ENCODE data around the gene DOCK9.

DNA sequence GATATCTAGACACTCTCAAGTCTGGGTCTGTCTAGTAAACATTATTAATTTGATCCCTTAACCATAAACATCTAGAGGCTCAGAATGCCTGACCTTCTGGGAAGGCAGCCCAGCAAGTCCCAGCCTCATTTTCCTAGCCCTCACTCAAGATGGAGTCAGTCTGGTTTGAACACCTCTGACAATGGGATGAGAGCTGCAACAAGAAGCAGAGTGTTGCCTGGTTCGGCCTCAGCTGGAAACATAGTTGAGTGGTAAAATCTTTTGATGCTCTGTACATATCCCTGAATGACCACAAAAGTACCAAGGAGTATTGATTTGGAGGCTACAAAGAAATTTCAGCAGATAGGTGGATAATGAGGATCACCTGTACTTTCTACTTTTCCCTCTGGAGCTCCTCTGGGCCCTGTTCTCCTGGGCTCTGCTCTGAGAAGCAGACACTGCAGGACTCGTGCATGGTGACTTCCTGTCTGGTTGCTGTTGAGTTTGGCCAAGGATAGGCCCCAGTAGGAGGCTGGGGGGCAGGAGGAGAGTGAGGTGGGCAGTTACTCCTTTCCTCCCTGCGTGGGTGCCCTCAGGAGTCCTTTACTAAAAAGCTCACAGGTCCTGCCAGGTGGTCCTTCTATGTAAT is 157.0 kb downstream of the DOCK9 start:
- TF ChIP-seq, protein P1, sequence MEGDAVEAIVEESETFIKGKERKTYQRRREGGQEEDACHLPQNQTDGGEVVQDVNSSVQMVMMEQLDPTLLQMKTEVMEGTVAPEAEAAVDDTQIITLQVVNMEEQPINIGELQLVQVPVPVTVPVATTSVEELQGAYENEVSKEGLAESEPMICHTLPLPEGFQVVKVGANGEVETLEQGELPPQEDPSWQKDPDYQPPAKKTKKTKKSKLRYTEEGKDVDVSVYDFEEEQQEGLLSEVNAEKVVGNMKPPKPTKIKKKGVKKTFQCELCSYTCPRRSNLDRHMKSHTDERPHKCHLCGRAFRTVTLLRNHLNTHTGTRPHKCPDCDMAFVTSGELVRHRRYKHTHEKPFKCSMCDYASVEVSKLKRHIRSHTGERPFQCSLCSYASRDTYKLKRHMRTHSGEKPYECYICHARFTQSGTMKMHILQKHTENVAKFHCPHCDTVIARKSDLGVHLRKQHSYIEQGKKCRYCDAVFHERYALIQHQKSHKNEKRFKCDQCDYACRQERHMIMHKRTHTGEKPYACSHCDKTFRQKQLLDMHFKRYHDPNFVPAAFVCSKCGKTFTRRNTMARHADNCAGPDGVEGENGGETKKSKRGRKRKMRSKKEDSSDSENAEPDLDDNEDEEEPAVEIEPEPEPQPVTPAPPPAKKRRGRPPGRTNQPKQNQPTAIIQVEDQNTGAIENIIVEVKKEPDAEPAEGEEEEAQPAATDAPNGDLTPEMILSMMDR (IDR thresholded peaks at IDR 0.05) = no peak
- TF ChIP-seq, protein P2, sequence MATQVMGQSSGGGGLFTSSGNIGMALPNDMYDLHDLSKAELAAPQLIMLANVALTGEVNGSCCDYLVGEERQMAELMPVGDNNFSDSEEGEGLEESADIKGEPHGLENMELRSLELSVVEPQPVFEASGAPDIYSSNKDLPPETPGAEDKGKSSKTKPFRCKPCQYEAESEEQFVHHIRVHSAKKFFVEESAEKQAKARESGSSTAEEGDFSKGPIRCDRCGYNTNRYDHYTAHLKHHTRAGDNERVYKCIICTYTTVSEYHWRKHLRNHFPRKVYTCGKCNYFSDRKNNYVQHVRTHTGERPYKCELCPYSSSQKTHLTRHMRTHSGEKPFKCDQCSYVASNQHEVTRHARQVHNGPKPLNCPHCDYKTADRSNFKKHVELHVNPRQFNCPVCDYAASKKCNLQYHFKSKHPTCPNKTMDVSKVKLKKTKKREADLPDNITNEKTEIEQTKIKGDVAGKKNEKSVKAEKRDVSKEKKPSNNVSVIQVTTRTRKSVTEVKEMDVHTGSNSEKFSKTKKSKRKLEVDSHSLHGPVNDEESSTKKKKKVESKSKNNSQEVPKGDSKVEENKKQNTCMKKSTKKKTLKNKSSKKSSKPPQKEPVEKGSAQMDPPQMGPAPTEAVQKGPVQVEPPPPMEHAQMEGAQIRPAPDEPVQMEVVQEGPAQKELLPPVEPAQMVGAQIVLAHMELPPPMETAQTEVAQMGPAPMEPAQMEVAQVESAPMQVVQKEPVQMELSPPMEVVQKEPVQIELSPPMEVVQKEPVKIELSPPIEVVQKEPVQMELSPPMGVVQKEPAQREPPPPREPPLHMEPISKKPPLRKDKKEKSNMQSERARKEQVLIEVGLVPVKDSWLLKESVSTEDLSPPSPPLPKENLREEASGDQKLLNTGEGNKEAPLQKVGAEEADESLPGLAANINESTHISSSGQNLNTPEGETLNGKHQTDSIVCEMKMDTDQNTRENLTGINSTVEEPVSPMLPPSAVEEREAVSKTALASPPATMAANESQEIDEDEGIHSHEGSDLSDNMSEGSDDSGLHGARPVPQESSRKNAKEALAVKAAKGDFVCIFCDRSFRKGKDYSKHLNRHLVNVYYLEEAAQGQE (IDR thresholded peaks at IDR 0.05; ENCODE audit: insufficient read depth in 1 of 2, low read depth in 2 of 2, low read length in 1 of 2) = no peak
- TF ChIP-seq TCF7L2 (IDR thresholded peaks at IDR 0.05; ENCODE audit: low read depth, low read length) = no peak

Measured in Panc1 (cell line).